H9 (cell line): ENCODE results near the gene DEPDC1B. TPM values are rescaled to one million over a fixed set of nuclear protein-coding genes. Genes with fewer than 3 reads are reported as not detected.

Experiments
- DNase-seq: peaks from one replicate; pipeline ENCODE4 v3.0.0-alpha.2; 2017
- H2AFZ ChIP-seq: one replicate; pipeline ENCODE4 v1.6.1; 2013; ENCODE audit warnings: mild to moderate bottlenecking, low read length, control low read depth, moderate library complexity
- H2AK5ac ChIP-seq: 2 replicates; pipeline ENCODE4 v1.6.1; 2013; ENCODE audit warnings: low read length, control low read depth, mixed read lengths; ENCODE audit not compliant: insufficient read length
- H2BK120ac ChIP-seq: one replicate; pipeline ENCODE4 v1.6.1; 2013; ENCODE audit warnings: low read depth, mild to moderate bottlenecking, low read length, control low read depth, inconsistent platforms; ENCODE audit not compliant: poor library complexity, severe bottlenecking
- H2BK12ac ChIP-seq: 2 replicates; pipeline ENCODE4 v1.6.1; 2013; ENCODE audit warnings: low read length, control low read depth, mixed read lengths, low read depth; ENCODE audit not compliant: insufficient read length
- H2BK15ac ChIP-seq: 2 replicates; pipeline ENCODE4 v1.6.1; 2013; ENCODE audit warnings: low read depth, low read length, control low read depth
- H2BK20ac ChIP-seq: one replicate; pipeline ENCODE4 v1.6.1; 2013; ENCODE audit warnings: low read depth, mild to moderate bottlenecking, low read length, control low read depth, inconsistent platforms; ENCODE audit not compliant: poor library complexity, severe bottlenecking
- H2BK5ac ChIP-seq: 2 replicates; pipeline ENCODE4 v1.6.1; 2013; ENCODE audit warnings: low read length, control low read depth, mixed read lengths; ENCODE audit not compliant: insufficient read length
- H3K14ac ChIP-seq: 2 replicates; pipeline ENCODE4 v1.6.1; 2013; ENCODE audit warnings: low read length, control low read depth; ENCODE audit not compliant: insufficient read depth
- H3K18ac ChIP-seq: 2 replicates; pipeline ENCODE4 v1.6.1; 2013; ENCODE audit warnings: low read depth, mild to moderate bottlenecking, mixed read lengths, low read length, control low read depth; ENCODE audit not compliant: insufficient read length
- H3K23ac ChIP-seq: 2 replicates; pipeline ENCODE4 v1.6.1; 2013; ENCODE audit warnings: low read length, control low read depth, mixed read lengths, low read depth; ENCODE audit not compliant: insufficient read length
- H3K23me2 ChIP-seq: 2 replicates; pipeline ENCODE4 v1.6.1; 2013; ENCODE audit warnings: low read depth, mild to moderate bottlenecking, mixed read lengths, low read length, control low read depth; ENCODE audit not compliant: insufficient read length, poor library complexity, severe bottlenecking
- H3K27ac ChIP-seq: 2 replicates; pipeline ENCODE4 v1.5.1; 2013; ENCODE audit warnings: low read length, control low read depth, mixed read lengths, low read depth; ENCODE audit not compliant: insufficient read length
- H3K27me3 ChIP-seq: 2 replicates; pipeline ENCODE4 v1.6.1; 2013; ENCODE audit warnings: low read length, control low read depth, inconsistent platforms; ENCODE audit not compliant: insufficient read depth
- H3K4ac ChIP-seq: 2 replicates; pipeline ENCODE4 v1.6.1; 2013; ENCODE audit warnings: low read depth, mild to moderate bottlenecking, control low read depth, inconsistent platforms, low read length, moderate library complexity
- H3K4me1 ChIP-seq: 2 replicates; pipeline ENCODE4 v1.6.1; 2013; ENCODE audit warnings: low read length, control low read depth, inconsistent platforms; ENCODE audit not compliant: insufficient read depth
- H3K4me2 ChIP-seq: 2 replicates; pipeline ENCODE4 v1.6.1; 2013; ENCODE audit warnings: low read length, control low read depth, mixed read lengths; ENCODE audit not compliant: insufficient read length, insufficient read depth
- H3K56ac ChIP-seq: 2 replicates; pipeline ENCODE4 v1.6.1; 2013; ENCODE audit warnings: low read depth, mild to moderate bottlenecking, mixed read lengths, low read length, control low read depth; ENCODE audit not compliant: insufficient read length
- H3K79me1 ChIP-seq: 2 replicates; pipeline ENCODE4 v1.6.1; 2013; ENCODE audit warnings: low read depth, mild to moderate bottlenecking, moderate library complexity, low read length, control low read depth, inconsistent platforms; ENCODE audit not compliant: insufficient read depth, poor library complexity, severe bottlenecking
- H3K79me2 ChIP-seq: 2 replicates; pipeline ENCODE4 v1.6.1; 2013; ENCODE audit warnings: low read length, control low read depth, inconsistent platforms; ENCODE audit not compliant: insufficient read depth
- H3K9ac ChIP-seq: 2 replicates; pipeline ENCODE4 v1.6.1; 2013; ENCODE audit warnings: low read length, control low read depth, mixed read lengths; ENCODE audit not compliant: insufficient read length; ENCODE audit errors: extremely low read depth
- H3K9me3 ChIP-seq: one replicate; pipeline ENCODE4 v1.6.1; 2013; ENCODE audit warnings: low read depth, low read length, inconsistent platforms; ENCODE audit not compliant: control insufficient read depth
- H3T11ph ChIP-seq: one replicate; pipeline ENCODE4 v1.6.1; 2013; ENCODE audit warnings: mild to moderate bottlenecking, low read length, control low read depth, inconsistent platforms
- H4K20me1 ChIP-seq: one replicate; pipeline ENCODE4 v1.6.1; 2013; ENCODE audit not compliant: control insufficient read depth, insufficient read length, insufficient read depth
- H4K5ac ChIP-seq: 2 replicates; pipeline ENCODE4 v1.6.1; 2013; ENCODE audit warnings: low read depth, mild to moderate bottlenecking, mixed read lengths, low read length, control low read depth; ENCODE audit not compliant: insufficient read length
- H4K8ac ChIP-seq: replicated peaks from 2 replicates; pipeline ENCODE4 v1.6.1; 2013; ENCODE audit warnings: low read length, control low read depth, mixed read lengths, low read depth; ENCODE audit not compliant: insufficient read length
- H4K91ac ChIP-seq: 2 replicates; pipeline ENCODE4 v1.6.1; 2013; ENCODE audit warnings: low read depth, mild to moderate bottlenecking, moderate library complexity, mixed read lengths, low read length, control low read depth; ENCODE audit not compliant: insufficient read length
- H3K27ac Mint-ChIP-seq, 3 experiments: 2 replicates in 2 of 3; 3 replicates in 1 of 3; pipeline ENCODE4 v1.8.0; 2020 to 2021; ENCODE audit warnings: mixed read lengths in 3 of 3, mild to moderate bottlenecking in 1 of 3, moderate library complexity in 1 of 3
- H3K27me3 Mint-ChIP-seq: 2 replicates; pipeline ENCODE4 v1.8.0; 2021; ENCODE audit warnings: low read depth, mild to moderate bottlenecking, moderate library complexity, mixed read lengths
- H3K36me3 Mint-ChIP-seq, 3 experiments: 2 replicates in 2 of 3; 3 replicates in 1 of 3; pipeline ENCODE4 v1.8.0; 2020 to 2021; ENCODE audit warnings: low read depth in 3 of 3, mixed read lengths in 3 of 3; ENCODE audit not compliant: insufficient read depth in 1 of 3
- H3K4me1 Mint-ChIP-seq, 2 experiments: 2 replicates each; pipeline ENCODE4 v1.8.0; 2020; ENCODE audit warnings: mixed read lengths in 2 of 2
- H3K4me3 Mint-ChIP-seq, 2 experiments: 2 replicates in 1 of 2; 3 replicates in 1 of 2; pipeline ENCODE4 v1.8.0; 2020 to 2021; ENCODE audit warnings: mild to moderate bottlenecking in 2 of 2, mixed read lengths in 2 of 2, moderate library complexity in 1 of 2
- H3K9me3 Mint-ChIP-seq, 2 experiments: 2 replicates in 1 of 2; 3 replicates in 1 of 2; pipeline ENCODE4 v1.8.0; 2020; ENCODE audit warnings: mild to moderate bottlenecking in 2 of 2, mixed read lengths in 2 of 2, moderate library complexity in 1 of 2
- total RNA-seq: library from RNA; stranded (reverse); gene quantifications from 2 replicates; pipeline ENCODE4 v1.2.1, GENCODE V29; 2021
- TF ChIP-seq, protein P1 (sequence below): fragments of 200-600 bp; sonication (generic); conservative IDR thresholded peaks from 3 replicates; pipeline ENCODE4 v1.8.0; 2021; ENCODE audit warnings: antibody characterized with exemption, mild to moderate bottlenecking

Gene DEPDC1B
- total RNA-seq, 1 experiment from 2014 or later: 49.0 TPM

DNA sequence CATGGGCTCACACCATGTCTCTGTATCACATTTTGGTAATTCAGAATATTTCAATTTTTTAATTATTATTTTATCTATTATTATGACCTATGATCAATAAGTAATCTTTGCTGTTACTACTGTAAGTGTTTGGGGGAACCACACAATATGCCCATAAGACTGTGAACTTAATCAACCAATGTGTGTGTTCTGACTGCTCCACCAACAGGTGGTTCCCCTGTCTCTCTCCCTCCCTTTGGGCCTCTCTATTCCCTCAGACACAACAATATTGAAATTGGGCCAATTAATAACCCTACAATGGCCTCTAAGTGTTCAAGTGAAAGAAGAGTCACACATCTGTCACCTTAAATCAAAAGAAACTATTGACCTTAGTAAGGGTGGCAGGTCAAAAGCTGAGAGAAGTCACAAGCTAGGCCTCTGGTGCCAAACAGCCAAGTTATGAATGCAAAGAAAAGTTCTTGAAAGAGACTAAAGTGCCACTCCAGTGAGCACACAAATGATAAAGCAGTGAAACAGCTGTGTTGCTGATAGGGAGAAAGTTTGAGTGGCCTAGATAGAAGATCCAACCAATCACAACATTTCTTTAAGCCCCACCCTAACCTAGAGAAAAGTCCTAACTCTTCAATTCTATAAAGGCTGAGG, 88.7 kb downstream of the DEPDC1B start:
- no peaks in the 10 kb centered on the region for H3K79me2 ChIP-seq
- H3K27me3 ChIP-seq: no peaks in the 10 kb centered on the region
- no peak overlapping the region for H4K91ac ChIP-seq
- no peak overlapping the region for H2AK5ac ChIP-seq
- H3K14ac ChIP-seq: no peak overlapping the region
- H3K4ac ChIP-seq: no peak overlapping the region
- H2BK12ac ChIP-seq: no peak overlapping the region
- no peak overlapping the region for H2AFZ ChIP-seq
- H4K5ac ChIP-seq: no peak overlapping the region
- H4K8ac ChIP-seq: no peak overlapping the region
- H3K4me1 ChIP-seq: no peaks in the 10 kb centered on the region
- Mint-ChIP-seq H3K27me3 (no peaks in the 10 kb centered on the region), H3K4me3 (no peak overlapping the region), H3K9me3 (peaks cover 15 to 21% of the 10 kb centered on the region in 2 experiments), H3K27ac (no peak overlapping the region; a peak in 1 of 7 replicates), H3K4me1 (no peaks in the 10 kb centered on the region), H3K36me3 (peaks cover 19 to 38% (median 29%) of the 10 kb centered on the region in 3 experiments)
- H2BK20ac ChIP-seq: no peak overlapping the region
- no peak overlapping the region for H3K56ac ChIP-seq
- H2BK15ac ChIP-seq: no peak overlapping the region
- H3K9me3 ChIP-seq: no peaks in the 10 kb centered on the region
- TF ChIP-seq, protein P1, sequence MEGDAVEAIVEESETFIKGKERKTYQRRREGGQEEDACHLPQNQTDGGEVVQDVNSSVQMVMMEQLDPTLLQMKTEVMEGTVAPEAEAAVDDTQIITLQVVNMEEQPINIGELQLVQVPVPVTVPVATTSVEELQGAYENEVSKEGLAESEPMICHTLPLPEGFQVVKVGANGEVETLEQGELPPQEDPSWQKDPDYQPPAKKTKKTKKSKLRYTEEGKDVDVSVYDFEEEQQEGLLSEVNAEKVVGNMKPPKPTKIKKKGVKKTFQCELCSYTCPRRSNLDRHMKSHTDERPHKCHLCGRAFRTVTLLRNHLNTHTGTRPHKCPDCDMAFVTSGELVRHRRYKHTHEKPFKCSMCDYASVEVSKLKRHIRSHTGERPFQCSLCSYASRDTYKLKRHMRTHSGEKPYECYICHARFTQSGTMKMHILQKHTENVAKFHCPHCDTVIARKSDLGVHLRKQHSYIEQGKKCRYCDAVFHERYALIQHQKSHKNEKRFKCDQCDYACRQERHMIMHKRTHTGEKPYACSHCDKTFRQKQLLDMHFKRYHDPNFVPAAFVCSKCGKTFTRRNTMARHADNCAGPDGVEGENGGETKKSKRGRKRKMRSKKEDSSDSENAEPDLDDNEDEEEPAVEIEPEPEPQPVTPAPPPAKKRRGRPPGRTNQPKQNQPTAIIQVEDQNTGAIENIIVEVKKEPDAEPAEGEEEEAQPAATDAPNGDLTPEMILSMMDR: no peak
- no peak overlapping the region for H3K4me2 ChIP-seq
- H3K23ac ChIP-seq: no peak overlapping the region
- H3K23me2 ChIP-seq: no peaks in the 10 kb centered on the region
- no peaks in the 10 kb centered on the region for H4K20me1 ChIP-seq
- no peak overlapping the region for H3T11ph ChIP-seq
- H3K9ac ChIP-seq: no peak overlapping the region
- H3K79me1 ChIP-seq: no peaks in the 10 kb centered on the region
- H3K18ac ChIP-seq: no peak overlapping the region
- no peak overlapping the region for H2BK5ac ChIP-seq
- H3K27ac ChIP-seq: no peak overlapping the region
- no peak for DNase-seq
- no peak overlapping the region for H2BK120ac ChIP-seq
